ENCODE measurements around the gene NKAIN1. TPM values are rescaled to one million over a fixed set of nuclear protein-coding genes. Genes with fewer than 3 reads are reported as not detected.

The NKAIN1 gene
- total and polyA plus RNA-seq, 9 donors: 0.05 to 1.2 (median 0.23) TPM

GRCh38 chr1:31191281-31191680, 48.4 kb downstream of the NKAIN1 start:
- WGBS, 3 donors: 78 to 86% (median 78%) methylated on average over 1 of the region's 1 CpG
- no peak for TF ChIP-seq POLR2A (IDR thresholded peaks at IDR 0.05)
- no peak for TF ChIP-seq EP300 (IDR thresholded peaks at IDR 0.05)
- TF ChIP-seq CTCF (IDR thresholded peaks at IDR 0.05): no peak

GRCh38 chr1:31189696-31190674, 49.7 kb downstream of the NKAIN1 start:
- H3K36me3 ChIP-seq: no peaks in the 10 kb centered on the region
- DNase-seq: no peak
- no peaks in the 10 kb centered on the region for H3K27me3 ChIP-seq
- intact Hi-C loops (cut with DNase I): loop anchor here in 2 of 4 donors (10.0 kb wide), 2 partner anchors 235 to 355 kb away; no protein-coding TSS in a partner anchor
- TF ChIP-seq EP300 (IDR thresholded peaks at IDR 0.05) (no peak), POLR2A (IDR thresholded peaks at IDR 0.05) (no peak), CTCF (IDR thresholded peaks at IDR 0.05) (no peak)
- no peak overlapping the region for H3K27ac ChIP-seq
- no peaks in the 10 kb centered on the region for H3K4me1 ChIP-seq (ENCODE audit: insufficient read depth)
- H3K9me3 ChIP-seq: no peaks in the 10 kb centered on the region
- H3K4me3 ChIP-seq: no peak overlapping the region
- WGBS, 3 donors: 79 to 82% (median 80%) methylated on average over 4 of the region's 4 CpGs

More at GRCh38 chr1:31191281-31191680, 48.4 kb downstream of the NKAIN1 start:
- Histone ChIP-seq H3K27me3 (no peaks in the 10 kb centered on the region), H3K9me3 (no peaks in the 10 kb centered on the region), H3K4me1 (ENCODE audit: insufficient read depth) (no peaks in the 10 kb centered on the region), H3K36me3 (no peaks in the 10 kb centered on the region), H3K4me3 (no peak overlapping the region), H3K27ac (no peak overlapping the region)
- DNase-seq: no peak
- intact Hi-C loops (cut with DNase I): no loop called here

- intact Hi-C loops (cut with DNase I): loop anchor here (2.0 to 10.0 kb wide), 4 partner anchors 237 to 361 kb away; no protein-coding TSS in a partner anchor
- Histone ChIP-seq H3K9me3 (no peaks in the 10 kb centered on the region), H3K27ac (no peak overlapping the region), H3K36me3 (no peaks in the 10 kb centered on the region), H3K4me1 (ENCODE audit: insufficient read depth) (no peaks in the 10 kb centered on the region), H3K4me3 (no peak overlapping the region), H3K27me3 (no peaks in the 10 kb centered on the region)
- 37 to 41% (median 39%) methylated on average over 6 of the region's 6 CpGs for WGBS, 3 donors
- no peak for TF ChIP-seq EP300 (IDR thresholded peaks at IDR 0.05)
- TF ChIP-seq CTCF (IDR thresholded peaks at IDR 0.05): peak in 2 of 3 donors; percentile 23 to 50
- no peak for TF ChIP-seq POLR2A (IDR thresholded peaks at IDR 0.05)
- DNase-seq: peak in 1 of 5 donors; percentile 24
Measured at GRCh38 chr1:31183927-31184554, 55.6 kb downstream of the NKAIN1 start.

- Histone ChIP-seq H3K4me3 (no peak overlapping the region), H3K27me3 (no peaks in the 10 kb centered on the region), H3K36me3 (no peaks in the 10 kb centered on the region), H3K4me1 (ENCODE audit: insufficient read depth) (no peaks in the 10 kb centered on the region), H3K27ac (no peak overlapping the region), H3K9me3 (no peaks in the 10 kb centered on the region)
- TF ChIP-seq CTCF (IDR thresholded peaks at IDR 0.05) (no peak), EP300 (IDR thresholded peaks at IDR 0.05) (no peak), POLR2A (IDR thresholded peaks at IDR 0.05) (no peak)
- 71 to 74% (median 72%) methylated on average over 6 of the region's 6 CpGs for WGBS, 3 donors
- intact Hi-C loops (cut with DNase I): loop anchor here (5.0 to 10.0 kb wide), 3 partner anchors 239 to 362 kb away; no protein-coding TSS in a partner anchor
- no peak for DNase-seq
Measured at GRCh38 chr1:31183126-31183525, 56.6 kb downstream of the NKAIN1 start.

All from ovary (tissue), 9 donors.